K562 (cell line): ENCODE results near the gene ITSN1. TPM values are rescaled to one million over a fixed set of nuclear protein-coding genes. Genes with fewer than 3 reads are reported as not detected.

Experiments used
- ATAC-seq: fragments of 200-7000 bp; cut with Tn5 transposase; 3 replicates; pipeline ENCODE4 v1.9.1; 2020; ENCODE audit warnings: moderate library complexity
- BruUV-seq: library from RNA; stranded (reverse); fragments of 400-500 nt; replicated peaks from 2 replicates; lab custom pipeline; 2021; lab: Mats Ljungman, UMichigan
- CTCF ChIA-PET: fragments of 300-600 bp; formaldehyde crosslinking; extraction: SDS; loops from one replicate; lab custom pipeline; 2021; ENCODE audit warnings: low intra/inter-chr PET ratio; lab: Yijun Ruan, JAX
- POLR2A ChIA-PET: fragments of 300-600, 350-650 bp; sonication (Branson Sonifier 250); formaldehyde crosslinking; extraction: SDS; loops from one replicate; lab custom pipeline; 2021; ENCODE audit warnings: antibody characterized with exemption, inconsistent platforms; lab: Yijun Ruan, JAX
- DNase-seq, 4 experiments: peaks; one replicate each; pipeline versions ENCODE4 v3.0.0 to v3.0.0-alpha.2; 2011 to 2018; ENCODE audit warnings: low spot score in 3 of 4, mixed read lengths in 3 of 4; ENCODE audit errors: extremely low read depth in 1 of 4
- FAIRE-seq: peaks from 2 replicates; lab custom pipeline; 2011; peaks lifted over from hg19 to GRCh38; lab: Jason Lieb, UNC
- H2AFZ ChIP-seq: 2 replicates; pipeline ENCODE4 v1.6.0; 2011; ENCODE audit warnings: low read depth, low read length, control low read depth, inconsistent platforms
- H3K27ac ChIP-seq: fragments of 200-600 bp; 3 replicates; pipeline ENCODE4 v1.8.0; 2011; ENCODE audit warnings: low read depth, mild to moderate bottlenecking, control low read depth, inconsistent platforms, low read length, moderate library complexity, mixed read lengths; ENCODE audit errors: extremely low read depth
- H3K27me3 ChIP-seq, 2 experiments: fragments of 300-600 bp in 1 of 2; 2 replicates in 1 of 2; 3 replicates in 1 of 2; pipeline versions ENCODE4 v1.6.0 to v1.8.0; 2011; ENCODE audit warnings: inconsistent platforms in 2 of 2, low read length in 2 of 2, mild to moderate bottlenecking in 1 of 2, mixed read lengths in 1 of 2, moderate library complexity in 1 of 2; ENCODE audit not compliant: control insufficient read depth in 2 of 2, insufficient read depth in 2 of 2
- H3K36me3 ChIP-seq: fragments of 300-600 bp; 3 replicates; pipeline ENCODE4 v1.8.0; 2011; ENCODE audit warnings: mild to moderate bottlenecking, low read length, inconsistent platforms; ENCODE audit not compliant: control insufficient read depth, insufficient read depth
- H3K4me1 ChIP-seq, 2 experiments: fragments of 200-600 bp in 1 of 2; replicated peaks in 1 of 2; 2 replicates in 1 of 2; 3 replicates in 1 of 2; pipeline versions ENCODE4 v1.5.1 to v1.8.0; 2011; ENCODE audit warnings: inconsistent platforms in 2 of 2, low read length in 2 of 2, mild to moderate bottlenecking in 1 of 2, mixed read lengths in 1 of 2, moderate library complexity in 1 of 2; ENCODE audit not compliant: control insufficient read depth in 2 of 2, insufficient read depth in 2 of 2
- H3K4me2 ChIP-seq: 2 replicates; pipeline ENCODE4 v1.6.1; 2011; ENCODE audit warnings: low read length, control low read depth, inconsistent platforms, mixed read lengths; ENCODE audit not compliant: insufficient read depth
- H3K4me3 ChIP-seq: fragments of 200-600 bp; sonication (generic), shearing (Covaris generic); 2 replicates; pipeline ENCODE4 v1.5.1; 2016; ENCODE audit warnings: control low read depth, inconsistent platforms
- H3K79me2 ChIP-seq: fragments of 200-600 bp; 3 replicates; pipeline ENCODE4 v1.8.0; 2011; ENCODE audit warnings: low read length, inconsistent platforms; ENCODE audit not compliant: control insufficient read depth, insufficient read depth
- H3K9ac ChIP-seq, 2 experiments: 2 replicates each; pipeline versions ENCODE4 v1.6.0 to v1.6.1; 2011; ENCODE audit warnings: low read depth in 2 of 2, low read length in 2 of 2, control low read depth in 1 of 2, inconsistent platforms in 1 of 2, mild to moderate bottlenecking in 1 of 2, mixed read lengths in 1 of 2; ENCODE audit not compliant: insufficient read depth in 1 of 2
- H3K9me1 ChIP-seq: one replicate; pipeline ENCODE4 v1.6.0; 2011; ENCODE audit warnings: inconsistent platforms, mild to moderate bottlenecking, low read length, moderate library complexity; ENCODE audit not compliant: control insufficient read depth, insufficient read depth
- H3K9me3 ChIP-seq: replicated peaks from 2 replicates; pipeline ENCODE4 v1.5.1; 2011; ENCODE audit warnings: low read depth, low read length, inconsistent platforms; ENCODE audit not compliant: control insufficient read depth, insufficient read depth
- H4K20me1 ChIP-seq: replicated peaks from 2 replicates; pipeline ENCODE4 v1.6.1; 2011; ENCODE audit warnings: low read length, inconsistent platforms, mixed read lengths; ENCODE audit not compliant: control insufficient read depth, insufficient read depth
- ARID1B ChIP-seq: fragments of 450-650 bp; IDR thresholded peaks from 2 replicates; pipeline ENCODE4 v1.6.1; 2016; ENCODE audit warnings: antibody characterized with exemption, mild to moderate bottlenecking, inconsistent platforms
- ARNT ChIP-seq, 2 experiments: fragments of 450-650 bp; IDR thresholded peaks; 2 replicates each; pipeline ENCODE4 v1.6.1; 2016; ENCODE audit warnings: mild to moderate bottlenecking in 1 of 2
- ESRRA ChIP-seq: fragments of 450-650 bp; IDR thresholded peaks from 2 replicates; pipeline ENCODE4 v1.6.1; 2014; ENCODE audit warnings: low read depth, mild to moderate bottlenecking, moderate library complexity, borderline replicate concordance
- ID3 ChIP-seq, 2 experiments: fragments of 250-450 bp in 1 of 2; fragments of 450-650 bp in 1 of 2; sonication (Bioruptor Pico) in 1 of 2; IDR thresholded peaks; 2 replicates each; pipeline versions ENCODE4 v1.6.1 to v1.8.0; 2016 to 2021; ENCODE audit warnings: mild to moderate bottlenecking in 2 of 2, moderate library complexity in 2 of 2, missing compliant biosample characterization in 1 of 2, missing genetic modification characterization in 1 of 2
- IRF9 ChIP-seq: fragments of 450-650 bp; IDR thresholded peaks from 2 replicates; pipeline ENCODE4 v1.6.1; 2016; ENCODE audit warnings: missing biosample characterization, missing genetic modification characterization
- JUND ChIP-seq, 2 experiments: IDR thresholded peaks; 2 replicates in 1 of 2; 3 replicates in 1 of 2; pipeline ENCODE4 v1.6.1; 2011; ENCODE audit warnings: borderline replicate concordance in 2 of 2, low read depth in 2 of 2, low read length in 2 of 2, improper control_type of control experiment in 1 of 2, missing biosample characterization in 1 of 2, missing genetic modification characterization in 1 of 2, missing genetic modification reagents in 1 of 2
- LEF1 ChIP-seq: fragments of 450-650 bp; IDR thresholded peaks from 2 replicates; pipeline ENCODE4 v1.6.1; 2016; ENCODE audit warnings: mild to moderate bottlenecking
- NCOR1 ChIP-seq: fragments of 450-650 bp; IDR thresholded peaks from 2 replicates; pipeline ENCODE4 v1.6.1; 2016; ENCODE audit warnings: mild to moderate bottlenecking, moderate library complexity
- NR2C1 ChIP-seq, 2 experiments: fragments of 450-650 bp; IDR thresholded peaks; 2 replicates each; pipeline ENCODE4 v1.6.1; 2017; ENCODE audit warnings: mild to moderate bottlenecking in 2 of 2, antibody characterized with exemption in 1 of 2, inconsistent platforms in 1 of 2, missing compliant biosample characterization in 1 of 2, missing genetic modification characterization in 1 of 2
- RBBP5 ChIP-seq: fragments of 200-600 bp; sonication (generic); IDR thresholded peaks from 2 replicates; pipeline ENCODE4 v1.6.1; 2012; ENCODE audit warnings: borderline replicate concordance, mild to moderate bottlenecking, low read length, control low read depth, inconsistent platforms; ENCODE audit not compliant: insufficient read depth, poor library complexity, severe bottlenecking
- RBM39 ChIP-seq: fragments of 200-400 bp; formaldehyde crosslinking; optimal IDR thresholded peaks from 2 replicates; pipeline ENCODE3; 2018; ENCODE audit warnings: low read depth, low read length
- RCOR1 ChIP-seq, 2 experiments: IDR thresholded peaks; 2 replicates each; pipeline ENCODE4 v1.6.1; 2012; ENCODE audit warnings: low read depth in 2 of 2, low read length in 2 of 2, borderline replicate concordance in 1 of 2, improper control_type of control experiment in 1 of 2
- SMARCE1 ChIP-seq: fragments of 450-650 bp; IDR thresholded peaks from 2 replicates; pipeline ENCODE4 v1.7.1; 2016; ENCODE audit warnings: mild to moderate bottlenecking
- TAL1 ChIP-seq: fragments of 450-650 bp; IDR thresholded peaks from 2 replicates; pipeline ENCODE4 v1.6.1; 2016; ENCODE audit warnings: mild to moderate bottlenecking
- TCF3 ChIP-seq: sonication (generic); formaldehyde crosslinking; IDR thresholded peaks from 2 replicates; pipeline ENCODE4 v1.4.0; 2020; ENCODE audit warnings: mild to moderate bottlenecking, missing genetic modification reagents
- TEAD4 ChIP-seq, 2 experiments: sonication (generic) in 1 of 2; formaldehyde crosslinking in 1 of 2; IDR thresholded peaks; 2 replicates each; pipeline versions ENCODE4 v1.6.1 to v1.8.0; 2012 to 2022; ENCODE audit warnings: borderline replicate concordance in 1 of 2, inconsistent platforms in 1 of 2, low read length in 1 of 2, mild to moderate bottlenecking in 1 of 2, missing genetic modification reagents in 1 of 2
- ZNF184 ChIP-seq: sonication (generic); formaldehyde crosslinking; IDR thresholded peaks from 2 replicates; pipeline ENCODE4 v1.5.0; 2020; ENCODE audit warnings: missing genetic modification reagents
- ZNF24 ChIP-seq: fragments of 450-650 bp; IDR thresholded peaks from 2 replicates; pipeline ENCODE4 v1.6.1; 2016
- ZNF584 ChIP-seq: fragments of 200-800 bp; sonication (Bioruptor generic); IDR thresholded peaks from 2 replicates; pipeline ENCODE4 v1.6.1; 2016; ENCODE audit warnings: low read depth, mild to moderate bottlenecking, missing genetic modification characterization, missing compliant biosample characterization
- ZNF778 ChIP-seq: fragments of 450-650 bp; formaldehyde crosslinking; IDR thresholded peaks from 2 replicates; pipeline ENCODE4 v1.4.0; 2020; ENCODE audit warnings: mild to moderate bottlenecking, moderate library complexity
- WGBS: fragments of 100-300 bp; shearing (Covaris generic); methylation state at CpG from one replicate; pipeline ENCODE4 v1.1.6; 2016; ENCODE audit warnings: low coverage, mixed read lengths; ENCODE audit not compliant: insufficient coverage; ENCODE audit errors: missing lambda C conversion rate; 5-methylcytosine and 5-hydroxymethylcytosine counted together
- in situ Hi-C: fragments of 300-500 bp; cut with MboI; formaldehyde crosslinking; loops from 4 replicates; pipeline ENCODE4 v1.15.0; 2018; ENCODE audit warnings: inconsistent platforms, mixed read lengths
- intact Hi-C: fragments of 100-400 bp; cut with micrococcal nuclease; formaldehyde crosslinking; loops from 2 replicates; pipeline ENCODE4 v1.14.2; 2022
- polyA plus RNA-seq, 8 experiments: library from polyadenylated mRNA; depleted of rRNA in 4 of 8; stranded (reverse) in 5 of 8; unstranded in 3 of 8; fragments of >200 nt; fragmentation: Nextera tagmentation in 2 of 8; fragmentation: Illumina TruSeq in 1 of 8; extraction: Ambion mirVana in 2 of 8; extraction: Trizol in 1 of 8; gene quantifications; 2 replicates each; pipeline versions ENCODE4 v1.2.1 to v1.2.3, GENCODE V29; 2011 to 2014; ENCODE audit warnings: inconsistent platforms in 1 of 8, missing spikeins in 1 of 8
- total RNA-seq, 7 experiments: library from RNA; depleted of rRNA in 6 of 7; stranded (reverse); fragments of >200 nt in 6 of 7; fragmentation: Illumina TruSeq in 2 of 7; extraction: Trizol in 2 of 7; gene quantifications; 2 replicates each; pipeline versions ENCODE4 v1.2.1 to v1.2.3, GENCODE V29; 2011 to 2021; ENCODE audit warnings: low replicate concordance in 1 of 7

Gene ITSN1
- total and polyA plus RNA-seq, 9 of the 15 experiments (the other 6 are each of a cell fraction or from before 2014, with no cell fraction given) = 1.1 to 12.6 (median 4.8) TPM

GRCh38 chr21:33657124-33657820 is 15.0 kb downstream of the ITSN1 start:
- ChIA-PET CTCF (no interaction called here), POLR2A (interaction anchor here (0.7 kb wide), 1 partner anchor 124 kb away, joined by 3 read pairs; no protein-coding TSS in a partner anchor)
- peak overlapping the region; percentile 5; the same call in 1 of the 3 replicates for H3K27ac ChIP-seq
- no peaks in the 10 kb centered on the region for H3K36me3 ChIP-seq
- H3K4me1 ChIP-seq = peaks cover 5 to 14% of the 10 kb centered on the region in 2 experiments; a peak in 4 of 5 replicates
- H3K27me3 ChIP-seq = no peaks in the 10 kb centered on the region; a peak in 1 of 5 replicates
- BruUV-seq = no TSS peak
- intact Hi-C loops (no loop called here), in situ Hi-C loops (no loop called here)
- H3K9me3 ChIP-seq = no peaks in the 10 kb centered on the region
- no peak for ATAC-seq
- FAIRE-seq = no peak
- H2AFZ ChIP-seq = peak overlapping the region; percentile 67; the same call in 1 of the 2 replicates
- no peaks in the 10 kb centered on the region for H3K9me1 ChIP-seq
- H3K4me2 ChIP-seq = peak overlapping the region; percentile 9; the same call in 1 of the 2 replicates
- H3K9ac ChIP-seq = no peak overlapping the region
- WGBS = 17% methylated on average over 8 of the region's 8 CpGs
- H4K20me1 ChIP-seq = no peaks in the 10 kb centered on the region
- DNase-seq = peak in 1 of 4 experiments; percentile 37
- no peak overlapping the region for H3K4me3 ChIP-seq
- H3K79me2 ChIP-seq = no peaks in the 10 kb centered on the region
- TF ChIP-seq TEAD4 (IDR thresholded peaks at IDR 0.05; ENCODE audit: low read length) = peak; percentile 16; the same call in 1 of the 2 replicates
- TF ChIP-seq TEAD4 (CRISPR knock-in tag; IDR thresholded peaks at IDR 0.05; ENCODE audit: borderline replicate concordance) = no peak
- TF ChIP-seq IRF9 (tag) = no peak
- TF ChIP-seq TCF3 (CRISPR knock-in tag) = 0 out of 2 replicates have a peak, but pooled peaks have one; percentile 41
- TF ChIP-seq ID3 (CRISPR knock-in tag; IDR thresholded peaks at IDR 0.05) = no peak
- TF ChIP-seq ID3 (tag; IDR thresholded peaks at IDR 0.05) = peak; percentile 62; the same call in 1 of the 2 replicates
- 0 out of 4 replicates have a peak, but pooled peaks of 1 of the 2 experiments have one; percentile 9 for TF ChIP-seq RCOR1 (IDR thresholded peaks at IDR 0.05; ENCODE audit: borderline replicate concordance in 1 of 2, low read depth in 2 of 2, low read length in 2 of 2)
- no peak for TF ChIP-seq ZNF184
- peak; percentile 42; the same call in 1 of the 2 replicates for TF ChIP-seq SMARCE1
- TF ChIP-seq NCOR1 = 0 out of 2 replicates have a peak, but pooled peaks have one; percentile 15
- TF ChIP-seq NR2C1 (IDR thresholded peaks at IDR 0.05) = peak; percentile 61; the same call in 1 of the 2 replicates
- peak; percentile 56 for TF ChIP-seq NR2C1 (tag; IDR thresholded peaks at IDR 0.05)
- no peak for TF ChIP-seq ZNF778 (CRISPR knock-in tag)
- 0 out of 2 replicates have a peak, but pooled peaks have one; percentile 39 for TF ChIP-seq ZNF584 (CRISPR knock-in tag)
- peak; percentile 17; the same call in 1 of the 2 replicates for TF ChIP-seq TAL1
- peak; percentile 56 for TF ChIP-seq ARID1B
- no peak for TF ChIP-seq ZNF24
- TF ChIP-seq RBBP5 = peak; percentile 28
- TF ChIP-seq ARNT (IDR thresholded peaks at IDR 0.05) = no peak
- no peak for TF ChIP-seq RBM39
- TF ChIP-seq LEF1 = peak; percentile 18; the same call in 1 of the 2 replicates
- TF ChIP-seq JUND (IDR thresholded peaks at IDR 0.05; ENCODE audit: borderline replicate concordance, low read depth, low read length) = no peak
- TF ChIP-seq JUND (tag; IDR thresholded peaks at IDR 0.05; ENCODE audit: borderline replicate concordance, low read depth, low read length) = peak; percentile 49; the same call in 1 of the 3 replicates
- TF ChIP-seq ESRRA = peak; percentile 72
